ENCODE results near the gene CEP192. TPM values are rescaled to one million over a fixed set of nuclear protein-coding genes. Genes with fewer than 3 reads are reported as not detected.
"Not testable (repeated sequence)": the region's sequence is repeated elsewhere in the genome, so short reads cannot be mapped to it uniquely, and the experiment has no call there.

The CEP192 gene
- total RNA-seq, 1 donor: 53.2 TPM

- Histone ChIP-seq H3K9me3 (ENCODE audit: low read depth, low read length) (no peaks in the 10 kb centered on the region), H3K27me3 (ENCODE audit: insufficient read depth, low read length) (no peaks in the 10 kb centered on the region), H3K4me3 (ENCODE audit: low read length) (no peak overlapping the region), H3K4me1 (ENCODE audit: insufficient read depth, low read length) (no peaks in the 10 kb centered on the region)
Observed at GRCh38 chr18:12976305-12976704, 14.9 kb upstream of the CEP192 start.

GRCh38 chr18:12980065-12980464 is 11.1 kb upstream of the CEP192 start:
- not testable (repeated sequence) for H3K27me3 ChIP-seq (ENCODE audit: insufficient read depth, low read length); H3K9me3 ChIP-seq (ENCODE audit: low read depth, low read length); H3K4me1 ChIP-seq (ENCODE audit: insufficient read depth, low read length); H3K4me3 ChIP-seq (ENCODE audit: low read length)

- peaks cover 32% of the 10 kb centered on the region for H3K4me1 ChIP-seq (ENCODE audit: insufficient read depth, low read length)
- no peaks in the 10 kb centered on the region for H3K9me3 ChIP-seq (ENCODE audit: low read depth, low read length)
- no peak overlapping the region for H3K4me3 ChIP-seq (ENCODE audit: low read length)
- H3K27me3 ChIP-seq (ENCODE audit: insufficient read depth, low read length): no peaks in the 10 kb centered on the region
Observed at GRCh38 chr18:12989397-12990122, 1.6 kb upstream of the CEP192 start.

- Histone ChIP-seq H3K27me3 (ENCODE audit: insufficient read depth, low read length) (no peaks in the 10 kb centered on the region), H3K4me3 (ENCODE audit: low read length) (no peak overlapping the region), H3K4me1 (ENCODE audit: insufficient read depth, low read length) (peaks cover 32% of the 10 kb centered on the region), H3K9me3 (ENCODE audit: low read depth, low read length) (no peaks in the 10 kb centered on the region)
Observed at GRCh38 chr18:12990123-12990475, 1.1 kb upstream of the CEP192 start.

- peak overlapping the region; percentile 95 for H3K4me3 ChIP-seq (ENCODE audit: low read length)
- H3K4me1 ChIP-seq (ENCODE audit: insufficient read depth, low read length): peaks cover 32% of the 10 kb centered on the region
- H3K9me3 ChIP-seq (ENCODE audit: low read depth, low read length): no peaks in the 10 kb centered on the region
- H3K27me3 ChIP-seq (ENCODE audit: insufficient read depth, low read length): no peaks in the 10 kb centered on the region
Observed at GRCh38 chr18:12990641-12990966, 558 bp upstream of the CEP192 start.

- Histone ChIP-seq H3K4me3 (ENCODE audit: low read length) (peak overlapping the region; percentile 95), H3K9me3 (ENCODE audit: low read depth, low read length) (no peaks in the 10 kb centered on the region), H3K27me3 (ENCODE audit: insufficient read depth, low read length) (no peaks in the 10 kb centered on the region), H3K4me1 (ENCODE audit: insufficient read depth, low read length) (peaks cover 32% of the 10 kb centered on the region)
Observed at GRCh38 chr18:12991821-12992179, 638 bp downstream of the CEP192 start.

- Histone ChIP-seq H3K9me3 (ENCODE audit: low read depth, low read length) (no peaks in the 10 kb centered on the region), H3K4me3 (ENCODE audit: low read length) (no peak overlapping the region), H3K27me3 (ENCODE audit: insufficient read depth, low read length) (no peaks in the 10 kb centered on the region), H3K4me1 (ENCODE audit: insufficient read depth, low read length) (peaks cover 32% of the 10 kb centered on the region)
Observed at GRCh38 chr18:12993439-12993838, 2.3 kb downstream of the CEP192 start.

- Histone ChIP-seq H3K4me3 (ENCODE audit: low read length) (no peak overlapping the region), H3K27me3 (ENCODE audit: insufficient read depth, low read length) (no peaks in the 10 kb centered on the region), H3K4me1 (ENCODE audit: insufficient read depth, low read length) (peaks cover 18% of the 10 kb centered on the region)
Observed at GRCh38 chr18:12995424-12995823, 4.3 kb downstream of the CEP192 start.

GRCh38 chr18:12995952-12996477 is 4.9 kb downstream of the CEP192 start:
- Histone ChIP-seq H3K27me3 (ENCODE audit: insufficient read depth, low read length) (no peaks in the 10 kb centered on the region), H3K9me3 (ENCODE audit: low read depth, low read length) (no peaks in the 10 kb centered on the region), H3K4me3 (ENCODE audit: low read length) (no peak overlapping the region), H3K4me1 (ENCODE audit: insufficient read depth, low read length) (peaks cover 15% of the 10 kb centered on the region)

More at GRCh38 chr18:12995424-12995823, 4.3 kb downstream of the CEP192 start:
- no peaks in the 10 kb centered on the region for H3K9me3 ChIP-seq (ENCODE audit: low read depth, low read length)

GRCh38 chr18:12996661-12997292 is 5.6 kb downstream of the CEP192 start:
- Histone ChIP-seq H3K4me1 (ENCODE audit: insufficient read depth, low read length) (peaks cover 15% of the 10 kb centered on the region), H3K9me3 (ENCODE audit: low read depth, low read length) (no peaks in the 10 kb centered on the region), H3K27me3 (ENCODE audit: insufficient read depth, low read length) (no peaks in the 10 kb centered on the region), H3K4me3 (ENCODE audit: low read length) (no peak overlapping the region)

- not testable (repeated sequence) for H3K9me3 ChIP-seq (ENCODE audit: low read depth, low read length); H3K27me3 ChIP-seq (ENCODE audit: insufficient read depth, low read length); H3K4me3 ChIP-seq (ENCODE audit: low read length)
- H3K4me1 ChIP-seq (ENCODE audit: insufficient read depth, low read length): peaks cover 12% of the 10 kb centered on the region
Observed at GRCh38 chr18:12997330-12997729, 6.2 kb downstream of the CEP192 start.

GRCh38 chr18:12998332-12999060 is 7.3 kb downstream of the CEP192 start:
- H3K4me3 ChIP-seq (ENCODE audit: low read length): no peak overlapping the region
- peaks cover under 1% of the 10 kb centered on the region for H3K4me1 ChIP-seq (ENCODE audit: insufficient read depth, low read length)
- H3K9me3 ChIP-seq (ENCODE audit: low read depth, low read length): no peaks in the 10 kb centered on the region
- no peaks in the 10 kb centered on the region for H3K27me3 ChIP-seq (ENCODE audit: insufficient read depth, low read length)

- peaks cover 9% of the 10 kb centered on the region for H3K4me1 ChIP-seq (ENCODE audit: insufficient read depth, low read length)
- no peak overlapping the region for H3K4me3 ChIP-seq (ENCODE audit: low read length)
- H3K9me3 ChIP-seq (ENCODE audit: low read depth, low read length): no peaks in the 10 kb centered on the region
- no peaks in the 10 kb centered on the region for H3K27me3 ChIP-seq (ENCODE audit: insufficient read depth, low read length)
Observed at GRCh38 chr18:13003466-13003896, 12.3 kb downstream of the CEP192 start.

- Histone ChIP-seq H3K9me3 (ENCODE audit: low read depth, low read length) (no peaks in the 10 kb centered on the region), H3K27me3 (ENCODE audit: insufficient read depth, low read length) (no peaks in the 10 kb centered on the region), H3K4me3 (ENCODE audit: low read length) (no peak overlapping the region)
Observed at GRCh38 chr18:13004396-13004795, 13.2 kb downstream of the CEP192 start.

GRCh38 chr18:13005289-13005688 is 14.1 kb downstream of the CEP192 start:
- Histone ChIP-seq H3K9me3 (ENCODE audit: low read depth, low read length) (no peaks in the 10 kb centered on the region), H3K27me3 (ENCODE audit: insufficient read depth, low read length) (no peaks in the 10 kb centered on the region), H3K4me3 (ENCODE audit: low read length) (no peak overlapping the region), H3K4me1 (ENCODE audit: insufficient read depth, low read length) (peaks cover 9% of the 10 kb centered on the region)

More at GRCh38 chr18:13004396-13004795, 13.2 kb downstream of the CEP192 start:
- peaks cover 9% of the 10 kb centered on the region for H3K4me1 ChIP-seq (ENCODE audit: insufficient read depth, low read length)
